GM12873 (cell line): ENCODE results near the gene MLLT3.

Source experiments
- TF ChIP-seq, protein P1 (sequence below): IDR thresholded peaks from 2 replicates; pipeline ENCODE4 v1.5.1; 2012; ENCODE audit warnings: low read depth, mild to moderate bottlenecking, moderate library complexity, low read length, control low read depth; ENCODE audit not compliant: insufficient read depth; ENCODE audit errors: missing control alignments

MLLT3 gene

DNA sequence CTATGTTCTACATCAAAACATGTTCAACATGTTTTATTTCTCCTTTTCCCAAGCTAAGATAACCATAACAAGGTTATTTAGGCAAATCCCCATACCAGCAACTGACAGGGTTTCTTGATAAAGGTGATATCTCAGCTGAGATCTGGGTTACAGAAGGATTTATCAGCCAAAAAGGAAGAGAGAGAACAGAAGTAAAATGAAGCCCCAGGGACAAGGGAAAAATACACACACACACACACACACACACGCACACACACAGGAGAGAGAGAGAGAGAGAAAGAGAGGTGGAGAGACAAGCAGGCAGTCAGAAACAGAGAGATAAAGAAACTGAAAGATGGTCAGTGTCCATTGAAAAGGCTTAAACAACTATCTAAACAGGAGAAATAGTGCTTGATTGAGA lies 19.7 kb upstream of the MLLT3 start:
- TF ChIP-seq, protein P1, sequence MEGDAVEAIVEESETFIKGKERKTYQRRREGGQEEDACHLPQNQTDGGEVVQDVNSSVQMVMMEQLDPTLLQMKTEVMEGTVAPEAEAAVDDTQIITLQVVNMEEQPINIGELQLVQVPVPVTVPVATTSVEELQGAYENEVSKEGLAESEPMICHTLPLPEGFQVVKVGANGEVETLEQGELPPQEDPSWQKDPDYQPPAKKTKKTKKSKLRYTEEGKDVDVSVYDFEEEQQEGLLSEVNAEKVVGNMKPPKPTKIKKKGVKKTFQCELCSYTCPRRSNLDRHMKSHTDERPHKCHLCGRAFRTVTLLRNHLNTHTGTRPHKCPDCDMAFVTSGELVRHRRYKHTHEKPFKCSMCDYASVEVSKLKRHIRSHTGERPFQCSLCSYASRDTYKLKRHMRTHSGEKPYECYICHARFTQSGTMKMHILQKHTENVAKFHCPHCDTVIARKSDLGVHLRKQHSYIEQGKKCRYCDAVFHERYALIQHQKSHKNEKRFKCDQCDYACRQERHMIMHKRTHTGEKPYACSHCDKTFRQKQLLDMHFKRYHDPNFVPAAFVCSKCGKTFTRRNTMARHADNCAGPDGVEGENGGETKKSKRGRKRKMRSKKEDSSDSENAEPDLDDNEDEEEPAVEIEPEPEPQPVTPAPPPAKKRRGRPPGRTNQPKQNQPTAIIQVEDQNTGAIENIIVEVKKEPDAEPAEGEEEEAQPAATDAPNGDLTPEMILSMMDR = no peak

DNA sequence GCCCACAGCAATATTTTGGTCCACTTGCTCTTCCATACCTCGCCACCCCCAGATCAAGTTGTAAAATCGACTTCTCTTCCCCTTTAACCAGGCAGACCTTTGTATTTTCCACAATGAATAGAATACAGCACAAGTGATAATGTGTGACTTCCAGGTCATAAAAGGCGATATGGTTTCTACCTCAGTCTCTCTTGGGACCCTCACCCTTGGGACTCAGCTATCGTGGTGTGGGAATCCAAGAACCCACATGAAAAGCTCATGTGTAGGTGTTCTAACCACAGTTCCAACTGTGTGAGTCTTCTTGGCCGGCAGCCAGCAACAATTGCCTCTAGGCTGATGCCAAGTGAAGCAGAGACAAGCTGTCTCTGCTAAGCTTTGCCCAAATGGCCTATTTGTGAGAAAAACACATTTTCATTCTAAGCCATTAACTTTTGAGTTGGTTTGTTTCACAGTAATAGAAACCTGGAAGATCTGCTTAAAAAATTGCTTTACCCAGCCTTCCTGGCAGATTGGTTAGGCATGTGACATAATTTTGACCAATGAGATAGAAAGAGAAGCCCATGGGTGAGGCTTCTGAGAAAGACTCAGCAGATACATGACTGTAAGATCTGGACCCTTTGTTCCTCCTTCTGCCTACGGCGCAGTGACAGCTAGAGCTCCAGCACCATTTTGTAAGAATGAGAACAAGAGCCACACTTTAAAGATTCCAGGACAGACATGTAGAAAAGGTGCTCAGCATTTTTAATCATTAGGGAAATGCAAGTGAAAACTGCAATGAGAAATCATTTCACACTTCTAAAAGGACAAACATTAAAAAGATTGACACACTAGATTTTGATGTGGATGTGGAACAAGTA lies 18.3 kb upstream of the MLLT3 start:
- TF ChIP-seq, protein P1 = no peak

DNA sequence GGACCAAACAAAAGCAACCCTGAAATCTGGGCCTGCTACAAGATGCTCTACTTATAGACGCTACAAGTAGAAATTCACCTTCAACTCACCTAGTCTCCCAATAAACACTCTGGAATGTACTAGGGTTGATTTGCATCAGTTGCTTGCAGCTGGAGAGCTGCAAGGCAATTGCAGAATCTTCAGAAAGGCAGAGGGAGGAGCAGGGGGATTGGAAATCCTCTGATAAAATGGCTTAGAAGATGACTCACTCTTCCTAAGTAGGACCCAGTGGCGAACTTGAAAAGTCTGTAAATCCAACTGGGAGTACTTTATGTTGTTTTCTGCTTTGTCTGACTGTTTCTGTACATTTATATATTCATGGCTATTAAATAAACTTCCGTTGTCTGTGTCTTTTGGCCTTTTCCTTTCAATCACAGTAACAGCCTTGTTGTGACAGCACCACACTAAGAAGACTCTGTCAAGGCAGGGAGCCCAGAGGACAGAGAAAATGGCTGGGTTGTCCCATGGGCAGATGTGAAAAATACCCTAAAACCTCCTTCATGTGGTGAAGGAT lies 14.7 kb upstream of the MLLT3 start:
- TF ChIP-seq, protein P1 = no peak

DNA sequence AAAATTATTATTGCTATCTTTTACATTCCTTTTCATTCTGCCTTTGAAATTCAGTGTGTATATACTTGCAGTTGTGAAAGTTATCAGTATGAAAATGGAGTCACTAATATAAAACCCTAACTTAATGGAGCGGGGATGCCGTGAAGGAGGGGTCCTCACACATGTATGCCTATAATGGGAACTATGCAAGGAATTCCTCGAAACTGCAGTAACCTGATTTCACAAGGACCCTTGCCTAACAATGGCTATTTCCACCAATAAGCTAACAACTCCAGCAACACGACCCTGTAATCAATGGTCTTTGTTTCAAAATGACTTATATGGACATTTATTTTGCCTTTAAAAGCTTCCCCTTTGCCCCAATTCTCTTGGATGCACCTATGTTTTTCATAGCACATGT lies 12.6 kb upstream of the MLLT3 start:
- TF ChIP-seq, protein P1 = no peak

DNA sequence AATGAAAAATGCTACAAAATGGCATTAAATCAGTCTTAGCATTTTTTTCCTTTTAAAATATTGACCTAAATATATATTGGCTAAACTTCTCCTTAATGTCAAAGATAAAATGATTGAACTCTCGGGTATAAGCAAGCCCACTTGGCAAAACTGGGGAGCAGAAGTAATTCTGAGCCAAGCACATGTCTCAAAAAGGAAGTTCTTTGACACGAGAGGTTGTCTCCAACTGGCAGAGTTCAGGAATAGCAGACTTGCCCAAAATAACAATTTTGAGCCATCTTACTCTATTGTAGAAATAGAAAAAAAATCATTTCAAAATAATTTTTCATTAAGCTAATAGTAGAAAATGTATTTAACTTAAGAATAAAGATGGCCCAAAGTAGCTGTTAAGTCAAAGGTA lies 10.4 kb upstream of the MLLT3 start:
- TF ChIP-seq, protein P1 = no peak

DNA sequence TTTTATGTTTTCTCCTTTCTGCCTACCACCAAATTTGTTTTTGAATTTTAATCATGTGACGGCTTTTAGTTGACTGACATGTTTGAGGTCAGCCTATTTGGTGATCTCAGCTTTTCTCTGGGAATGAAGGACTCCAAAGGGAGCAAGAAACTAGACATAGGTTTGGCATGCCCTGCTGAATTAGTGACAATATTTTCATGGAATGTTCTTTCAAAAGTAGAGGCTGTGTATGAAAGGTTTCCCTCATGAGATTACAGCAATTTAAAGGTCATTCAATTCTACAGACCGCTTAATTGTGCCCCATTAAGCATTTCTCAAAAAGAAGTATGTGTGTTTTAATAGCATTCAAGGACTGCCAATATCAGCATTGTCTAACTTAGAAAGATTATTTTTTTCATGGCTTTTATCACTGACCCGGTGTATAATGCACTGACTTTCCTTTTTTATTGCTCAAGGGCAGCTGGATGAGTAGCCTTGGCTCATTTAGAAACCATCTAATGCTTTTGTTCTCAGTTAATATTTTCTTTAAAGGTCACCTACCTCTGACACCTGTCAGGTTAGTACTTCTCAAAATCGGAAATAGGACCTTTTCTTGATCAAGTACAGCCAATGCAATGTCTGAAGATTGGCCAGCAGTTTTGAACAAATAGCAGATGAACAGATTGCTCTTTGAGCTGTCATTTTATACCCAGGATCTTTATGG lies 8.1 kb upstream of the MLLT3 start:
- TF ChIP-seq, protein P1 = no peak

DNA sequence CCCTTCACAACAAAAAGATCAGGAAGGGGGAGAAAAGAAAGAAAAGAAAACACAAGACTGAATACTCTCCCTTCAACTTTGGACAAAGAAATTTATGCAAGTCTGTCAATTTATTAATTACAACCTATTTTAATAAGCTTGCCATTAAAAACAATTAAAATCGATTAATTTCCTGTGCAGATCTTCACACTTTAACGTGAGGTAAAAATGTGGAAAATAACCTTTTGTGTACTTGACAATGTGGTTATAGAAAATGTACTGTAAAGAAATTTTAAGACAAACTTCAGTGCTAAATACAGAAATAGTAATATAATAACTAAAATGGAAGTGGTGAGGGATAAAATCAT lies 2.7 kb upstream of the MLLT3 start:
- TF ChIP-seq, protein P1 = no peak
